Upper lobe of right lung (tissue), 1 donor: ENCODE measurements around the gene DUSP21. TPM values are rescaled to one million over a fixed set of nuclear protein-coding genes. Genes with fewer than 3 reads are reported as not detected.

ENCODE experiments used
- ATAC-seq: fragments of 200-7000 bp; cut with Tn5 transposase; one replicate; pipeline ENCODE4 v1.9.1; 2020; ENCODE audit warnings: mild to moderate bottlenecking, moderate library complexity
- DNase-seq: peaks from one replicate; pipeline ENCODE4 v3.0.0-alpha.2; 2020
- H3K27ac ChIP-seq: fragments of 200-600 bp; one replicate; pipeline ENCODE4 v1.8.0; 2022
- H3K27me3 ChIP-seq: fragments of 200-600 bp; one replicate; pipeline ENCODE4 v1.8.0; 2022; ENCODE audit warnings: mild to moderate bottlenecking
- H3K36me3 ChIP-seq: fragments of 200-600 bp; one replicate; pipeline ENCODE4 v1.8.0; 2022
- H3K4me1 ChIP-seq: fragments of 200-600 bp; one replicate; pipeline ENCODE4 v1.8.0; 2022
- H3K4me3 ChIP-seq: fragments of 200-600 bp; one replicate; pipeline ENCODE4 v1.8.0; 2022; ENCODE audit warnings: mild to moderate bottlenecking
- H3K9me3 ChIP-seq: fragments of 200-600 bp; one replicate; pipeline ENCODE4 v1.8.0; 2022
- intact Hi-C: fragments of 100-400 bp; cut with DNase I; formaldehyde crosslinking; loops from one replicate; pipeline ENCODE4 v1.11.0; 2022
- long read RNA-seq: library from polyadenylated mRNA; unstranded; transcript quantifications from one replicate; pipeline ENCODE4 v2.0.0, GENCODE V29; 2021
- total RNA-seq: library from RNA; stranded (reverse); fragmentation: NEBNext Ultra II Directional; extraction: Animal tissue kit (Norgen Biotek cat#: 25700); gene quantifications from one replicate; pipeline ENCODE4 v1.2.1, GENCODE V29; 2021
- TF ChIP-seq, protein P1 (sequence below): fragments of 200-600 bp; IDR thresholded peaks from one replicate; pipeline ENCODE4 v1.8.0; 2022; ENCODE audit warnings: antibody characterized with exemption
- donor health status: DM: no; HTN: yes; CAD: no; lungs with severe emphysema.

Gene DUSP21
- total RNA-seq = not detected
- long read RNA-seq = 0 reads

DNA sequence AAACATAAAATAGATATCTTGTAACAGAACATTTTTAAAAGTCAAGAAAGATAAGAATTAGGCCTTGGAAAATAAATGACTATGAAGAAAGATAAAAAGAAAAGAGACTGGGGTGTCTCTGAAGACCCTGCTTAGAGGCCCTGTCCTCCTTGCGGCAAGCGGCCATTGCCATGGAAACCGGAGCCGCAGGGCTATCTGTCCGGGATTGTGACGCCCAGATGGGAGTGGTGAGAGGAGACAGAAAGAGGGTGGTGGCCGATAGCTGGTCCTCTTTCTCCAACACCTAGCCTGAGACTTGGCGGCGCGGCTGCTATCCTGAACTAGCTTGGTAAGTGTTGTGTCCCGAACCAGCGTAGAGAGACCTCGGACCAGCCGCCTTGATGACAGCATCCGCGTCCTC, at the start of gene DUSP21:
Gene DUSP21, plus strand, starts transcription at position 269 of the 400 bp plus-strand sequence. Its CDS starts 112 bp downstream, at position 381.
- no peak for DNase-seq
- Histone ChIP-seq H3K4me3 (no peak within 1 kb of the TSS), H3K27ac (no peak within 1 kb of the TSS), H3K27me3 (no peaks in the 10 kb centered on the region), H3K36me3 (no peaks in the 10 kb centered on the region), H3K4me1 (no peaks in the 10 kb centered on the region), H3K9me3 (no peaks in the 10 kb centered on the region)
- no peak for ATAC-seq
- TF ChIP-seq, protein P1, sequence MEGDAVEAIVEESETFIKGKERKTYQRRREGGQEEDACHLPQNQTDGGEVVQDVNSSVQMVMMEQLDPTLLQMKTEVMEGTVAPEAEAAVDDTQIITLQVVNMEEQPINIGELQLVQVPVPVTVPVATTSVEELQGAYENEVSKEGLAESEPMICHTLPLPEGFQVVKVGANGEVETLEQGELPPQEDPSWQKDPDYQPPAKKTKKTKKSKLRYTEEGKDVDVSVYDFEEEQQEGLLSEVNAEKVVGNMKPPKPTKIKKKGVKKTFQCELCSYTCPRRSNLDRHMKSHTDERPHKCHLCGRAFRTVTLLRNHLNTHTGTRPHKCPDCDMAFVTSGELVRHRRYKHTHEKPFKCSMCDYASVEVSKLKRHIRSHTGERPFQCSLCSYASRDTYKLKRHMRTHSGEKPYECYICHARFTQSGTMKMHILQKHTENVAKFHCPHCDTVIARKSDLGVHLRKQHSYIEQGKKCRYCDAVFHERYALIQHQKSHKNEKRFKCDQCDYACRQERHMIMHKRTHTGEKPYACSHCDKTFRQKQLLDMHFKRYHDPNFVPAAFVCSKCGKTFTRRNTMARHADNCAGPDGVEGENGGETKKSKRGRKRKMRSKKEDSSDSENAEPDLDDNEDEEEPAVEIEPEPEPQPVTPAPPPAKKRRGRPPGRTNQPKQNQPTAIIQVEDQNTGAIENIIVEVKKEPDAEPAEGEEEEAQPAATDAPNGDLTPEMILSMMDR = no peak
- intact Hi-C loops = no loop called here

DNA sequence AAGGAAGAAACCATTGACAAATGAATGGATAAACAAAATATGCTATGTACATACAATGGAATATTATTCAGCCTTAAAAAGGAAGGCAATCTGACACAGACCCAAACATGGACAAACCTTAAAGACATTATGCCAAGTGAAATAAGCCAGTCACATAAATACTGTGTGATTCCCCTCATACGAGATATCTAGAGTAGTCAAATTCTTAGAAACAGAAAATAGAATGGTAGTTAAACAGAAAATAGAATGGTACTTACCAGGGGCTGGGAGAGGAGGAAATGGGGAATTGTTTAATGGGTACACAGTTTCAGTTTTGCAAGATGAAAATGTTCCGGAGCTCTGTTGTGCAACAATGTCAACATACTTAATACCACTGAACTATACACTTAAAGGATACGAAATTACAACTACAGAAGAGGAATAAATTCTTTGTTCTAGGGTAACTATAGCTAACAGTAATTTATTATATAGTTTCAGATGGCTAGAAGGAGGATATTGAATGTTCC, 47.8 kb upstream of the DUSP21 start:
- TF ChIP-seq, protein P1 = no peak
- ATAC-seq (peak; percentile 55), DNase-seq (no peak)
- no peak overlapping the region for H3K4me3 ChIP-seq
- intact Hi-C loops = no loop called here
- H3K4me1 ChIP-seq = no peaks in the 10 kb centered on the region
- H3K27ac ChIP-seq = no peak overlapping the region
- no peaks in the 10 kb centered on the region for H3K9me3 ChIP-seq
- H3K36me3 ChIP-seq = no peaks in the 10 kb centered on the region
- no peaks in the 10 kb centered on the region for H3K27me3 ChIP-seq

DNA sequence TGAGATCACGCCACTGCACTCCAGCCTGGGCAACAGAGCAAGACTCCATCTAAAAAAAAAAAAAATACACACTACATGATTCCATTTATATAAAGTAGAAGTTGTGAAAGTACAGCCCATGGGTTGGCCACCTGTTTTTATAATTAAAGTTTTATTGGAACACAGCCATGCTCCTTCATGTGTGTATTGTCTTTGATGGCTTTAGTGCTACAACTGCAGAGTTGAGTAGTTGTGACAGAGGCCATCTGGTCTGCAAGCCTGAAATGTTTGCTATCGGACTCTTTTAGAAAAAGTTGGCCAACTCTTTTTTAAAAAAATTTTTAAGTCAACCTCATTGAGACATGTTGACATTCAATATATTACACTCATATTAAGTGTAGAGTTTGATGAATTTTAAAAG, 41.2 kb upstream of the DUSP21 start:
- TF ChIP-seq, protein P1 = no peak
- ATAC-seq (no peak), DNase-seq (no peak)
- Histone ChIP-seq H3K4me3 (no peak overlapping the region), H3K36me3 (no peaks in the 10 kb centered on the region), H3K27ac (no peak overlapping the region), H3K9me3 (no peaks in the 10 kb centered on the region), H3K27me3 (no peaks in the 10 kb centered on the region), H3K4me1 (no peaks in the 10 kb centered on the region)
- intact Hi-C loops = no loop called here

DNA sequence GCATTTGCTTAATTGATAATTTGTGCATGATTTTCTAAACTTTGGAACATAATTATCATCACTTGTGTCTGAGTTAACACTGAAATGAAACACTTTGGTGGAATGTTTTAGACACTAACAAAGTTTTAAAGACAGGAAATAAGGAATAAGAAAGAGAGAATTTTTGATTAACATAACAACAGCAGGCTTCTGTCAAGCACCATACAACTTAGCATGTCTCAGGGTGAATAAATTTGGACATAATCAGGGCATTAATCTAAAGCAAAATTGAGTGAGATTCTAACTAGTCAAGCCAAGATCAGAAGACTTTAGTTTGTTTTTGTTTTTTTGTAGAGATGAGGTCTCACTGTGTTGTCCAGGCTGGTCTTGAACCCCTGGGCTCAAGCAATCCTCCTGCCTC, 28.1 kb upstream of the DUSP21 start:
- Histone ChIP-seq H3K27ac (no peak overlapping the region), H3K36me3 (no peaks in the 10 kb centered on the region), H3K9me3 (no peaks in the 10 kb centered on the region), H3K27me3 (no peaks in the 10 kb centered on the region), H3K4me3 (no peak overlapping the region), H3K4me1 (no peaks in the 10 kb centered on the region)
- intact Hi-C loops = no loop called here
- DNase-seq = no peak
- no peak for ATAC-seq
- TF ChIP-seq, protein P1 = no peak

DNA sequence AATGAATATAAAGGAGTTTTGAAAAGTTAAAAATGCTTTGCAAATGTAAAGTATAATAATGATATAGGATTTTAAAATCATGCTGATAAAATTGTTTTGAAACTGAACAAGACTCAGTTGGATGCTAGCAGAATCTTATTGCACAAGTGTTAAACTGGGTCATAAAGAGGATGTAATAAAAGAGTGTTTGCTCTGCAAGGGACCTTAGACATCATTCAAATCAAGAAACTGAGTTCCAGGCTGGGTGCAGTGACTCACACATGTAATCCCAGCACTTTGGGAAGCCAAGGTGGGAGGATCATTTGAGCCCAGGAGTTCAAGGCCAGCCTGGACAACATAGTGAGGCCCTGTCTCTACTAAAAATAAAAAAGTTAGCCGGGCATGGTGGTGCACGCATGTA, 27.5 kb upstream of the DUSP21 start:
- Histone ChIP-seq H3K4me3 (no peak overlapping the region), H3K36me3 (no peaks in the 10 kb centered on the region), H3K4me1 (no peaks in the 10 kb centered on the region), H3K27me3 (no peaks in the 10 kb centered on the region), H3K9me3 (no peaks in the 10 kb centered on the region), H3K27ac (no peak overlapping the region)
- no peak for ATAC-seq
- intact Hi-C loops = no loop called here
- TF ChIP-seq, protein P1 = no peak
- DNase-seq = no peak

DNA sequence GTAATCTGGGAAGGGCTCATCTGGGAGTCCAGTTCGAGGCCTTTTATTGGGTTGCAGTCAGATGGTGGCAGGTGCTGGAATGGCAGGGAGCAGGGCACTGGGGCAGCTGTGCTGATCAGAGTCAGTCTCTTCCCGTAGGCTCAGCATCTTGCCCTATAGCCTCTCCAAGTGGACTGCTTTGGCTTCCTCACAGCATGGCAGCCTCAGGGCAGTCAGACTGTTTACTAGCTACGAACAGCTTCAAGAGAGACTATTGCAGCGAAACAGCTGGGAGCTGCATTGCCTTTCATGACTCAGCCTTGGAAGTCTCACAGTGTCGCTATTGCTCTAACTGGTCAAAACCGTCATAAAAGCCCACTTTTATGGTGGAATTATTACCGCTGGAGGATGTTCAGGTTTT, 26.8 kb upstream of the DUSP21 start:
- no peak for DNase-seq
- intact Hi-C loops = no loop called here
- Histone ChIP-seq H3K4me1 (no peaks in the 10 kb centered on the region), H3K27ac (no peak overlapping the region), H3K9me3 (no peaks in the 10 kb centered on the region), H3K27me3 (no peaks in the 10 kb centered on the region), H3K4me3 (no peak overlapping the region), H3K36me3 (no peaks in the 10 kb centered on the region)
- no peak for ATAC-seq
- TF ChIP-seq, protein P1 = no peak
